Spinal cord (tissue), 10 donors: ENCODE data around the gene GRB14. TPM values are rescaled to one million over a fixed set of nuclear protein-coding genes. Genes with fewer than 3 reads are reported as not detected.

Experiments
- DNase-seq, 6 donors: peaks; one replicate each; pipeline versions ENCODE4 v3.0.0 to v3.0.0-alpha.2; 2013 to 2015; ENCODE audit warnings: low spot score in 6 of 6, low read depth in 4 of 6
- H3K27ac ChIP-seq: one replicate; pipeline ENCODE4 v1.5.1; 2013; ENCODE audit warnings: low read depth, low read length, control low read depth
- H3K27me3 ChIP-seq: one replicate; pipeline ENCODE4 v1.6.1; 2013; ENCODE audit warnings: low read length; ENCODE audit not compliant: control insufficient read depth, insufficient read depth
- H3K36me3 ChIP-seq: one replicate; pipeline ENCODE4 v1.6.1; 2013; ENCODE audit warnings: low read length; ENCODE audit not compliant: control insufficient read depth, insufficient read depth
- H3K4me1 ChIP-seq: one replicate; pipeline ENCODE4 v1.6.1; 2013; ENCODE audit warnings: low read length; ENCODE audit not compliant: control insufficient read depth, insufficient read depth
- H3K4me3 ChIP-seq: one replicate; pipeline ENCODE4 v1.5.1; 2013; ENCODE audit warnings: low read depth, low read length, control low read depth
- H3K9me3 ChIP-seq: one replicate; pipeline ENCODE4 v1.6.1; 2013; ENCODE audit warnings: low read length; ENCODE audit not compliant: control insufficient read depth, insufficient read depth
- WGBS: methylation state at CpG from one replicate; pipeline ENCODE4 v1.1.5; 2013; ENCODE audit warnings: missing lambda C conversion rate; ENCODE audit not compliant: insufficient coverage; 5-methylcytosine and 5-hydroxymethylcytosine counted together
- polyA plus RNA-seq, 2 donors: library from polyadenylated mRNA; unstranded; fragments of 120-200 nt; gene quantifications; one replicate each; pipeline ENCODE4 v1.2.1, GENCODE V29; 2013; ENCODE audit not compliant: insufficient read length in 2 of 2
- total RNA-seq, 2 donors: library from RNA; depleted of rRNA in 1 of 2; stranded (reverse); fragments of 120-200 nt in 1 of 2; fragments of >200 nt in 1 of 2; gene quantifications; one replicate each; pipeline versions ENCODE4 v1.2.3 to v1.2.4, GENCODE V29; 2013 to 2014
- donor health status: healthy.

Gene GRB14
- total and polyA plus RNA-seq, 4 donors: 11.3 to 31.5 (median 16.5) TPM

GRCh38 chr2:164545484-164545883, 75.8 kb downstream of the GRB14 start:
- H3K36me3 ChIP-seq: no peaks in the 10 kb centered on the region
- H3K27me3 ChIP-seq: no peaks in the 10 kb centered on the region
- H3K4me1 ChIP-seq: no peaks in the 10 kb centered on the region
- H3K27ac ChIP-seq: no peak overlapping the region
- peaks cover 5% of the 10 kb centered on the region for H3K9me3 ChIP-seq
- no peak for DNase-seq
- 100% methylated on average over 1 of the region's 5 CpGs for WGBS
- no peak overlapping the region for H3K4me3 ChIP-seq

GRCh38 chr2:164542581-164543021, 78.7 kb downstream of the GRB14 start:
- H3K4me3 ChIP-seq: no peak overlapping the region
- no peaks in the 10 kb centered on the region for H3K27me3 ChIP-seq
- H3K27ac ChIP-seq: no peak overlapping the region
- H3K36me3 ChIP-seq: no peaks in the 10 kb centered on the region
- H3K9me3 ChIP-seq: peaks cover 5% of the 10 kb centered on the region
- 75% methylated on average over 1 of the region's 2 CpGs for WGBS
- peak in 1 of 6 donors; percentile 37 for DNase-seq
- H3K4me1 ChIP-seq: no peaks in the 10 kb centered on the region

GRCh38 chr2:164538240-164538866, 82.9 kb downstream of the GRB14 start:
- DNase-seq: peak in 4 of 6 donors; percentile 9 to 84 (median 44)
- no peak overlapping the region for H3K4me3 ChIP-seq
- WGBS: no CpG with 5 or more reads among the region's 3 CpGs

GRCh38 chr2:164535280-164536025, 85.8 kb downstream of the GRB14 start:
- Histone ChIP-seq H3K27ac (no peak overlapping the region), H3K4me1 (no peaks in the 10 kb centered on the region), H3K36me3 (no peaks in the 10 kb centered on the region), H3K4me3 (no peak overlapping the region), H3K27me3 (no peaks in the 10 kb centered on the region), H3K9me3 (no peaks in the 10 kb centered on the region)
- peak in 1 of 6 donors; percentile 60 for DNase-seq
- 100% methylated on average over 1 of the region's 5 CpGs for whole genome bisulfite sequencing

More at GRCh38 chr2:164538240-164538866, 82.9 kb downstream of the GRB14 start:
- no peak overlapping the region for H3K27ac ChIP-seq
- H3K9me3 ChIP-seq: no peaks in the 10 kb centered on the region
- no peaks in the 10 kb centered on the region for H3K36me3 ChIP-seq
- no peaks in the 10 kb centered on the region for H3K27me3 ChIP-seq
- H3K4me1 ChIP-seq: no peaks in the 10 kb centered on the region

GRCh38 chr2:164530464-164530863, 90.8 kb downstream of the GRB14 start:
- Histone ChIP-seq H3K4me3 (no peak overlapping the region), H3K9me3 (no peaks in the 10 kb centered on the region), H3K4me1 (no peaks in the 10 kb centered on the region), H3K36me3 (no peaks in the 10 kb centered on the region), H3K27me3 (no peaks in the 10 kb centered on the region), H3K27ac (no peak overlapping the region)
- 100% methylated on average over 1 of the region's 1 CpG for WGBS
- DNase-seq: no peak

- H3K27ac ChIP-seq: no peak overlapping the region
- no peaks in the 10 kb centered on the region for H3K4me1 ChIP-seq
- DNase-seq: no peak
- no peaks in the 10 kb centered on the region for H3K9me3 ChIP-seq
- no peaks in the 10 kb centered on the region for H3K36me3 ChIP-seq
- WGBS: no CpG with 5 or more reads among the region's 1 CpG
- H3K27me3 ChIP-seq: no peaks in the 10 kb centered on the region
- H3K4me3 ChIP-seq: no peak overlapping the region
Measured at GRCh38 chr2:164523726-164524125, 97.6 kb downstream of the GRB14 start.

- H3K4me3 ChIP-seq: no peak overlapping the region
- H3K4me1 ChIP-seq: no peaks in the 10 kb centered on the region
- no peaks in the 10 kb centered on the region for H3K9me3 ChIP-seq
- H3K27me3 ChIP-seq: no peaks in the 10 kb centered on the region
- no peak for DNase-seq
- no peak overlapping the region for H3K27ac ChIP-seq
- no CpG with 5 or more reads among the region's 3 CpGs for WGBS
- no peaks in the 10 kb centered on the region for H3K36me3 ChIP-seq
Measured at GRCh38 chr2:164523009-164523408, 98.3 kb downstream of the GRB14 start.

GRCh38 chr2:164522561-164522981, 98.7 kb downstream of the GRB14 start:
- Histone ChIP-seq H3K36me3 (no peaks in the 10 kb centered on the region), H3K27ac (no peak overlapping the region), H3K9me3 (no peaks in the 10 kb centered on the region), H3K27me3 (no peaks in the 10 kb centered on the region), H3K4me3 (no peak overlapping the region), H3K4me1 (no peaks in the 10 kb centered on the region)
- DNase-seq: no peak
- 95% methylated on average over 2 of the region's 3 CpGs for WGBS

- Histone ChIP-seq H3K27me3 (no peaks in the 10 kb centered on the region), H3K27ac (no peak overlapping the region), H3K4me1 (no peaks in the 10 kb centered on the region), H3K9me3 (peaks cover 1% of the 10 kb centered on the region), H3K4me3 (no peak overlapping the region), H3K36me3 (no peaks in the 10 kb centered on the region)
- no peak for DNase-seq
- no CpG with 5 or more reads among the region's 2 CpGs for WGBS
Measured at GRCh38 chr2:164515734-164516133, 105.5 kb downstream of the GRB14 start.

- Histone ChIP-seq H3K27ac (no peak overlapping the region), H3K27me3 (no peaks in the 10 kb centered on the region), H3K4me3 (no peak overlapping the region), H3K36me3 (no peaks in the 10 kb centered on the region), H3K9me3 (peaks cover 1% of the 10 kb centered on the region), H3K4me1 (no peaks in the 10 kb centered on the region)
- no peak for DNase-seq
- 80% methylated on average over 3 of the region's 4 CpGs for WGBS
Measured at GRCh38 chr2:164515030-164515429, 106.3 kb downstream of the GRB14 start.
